A673 (cell line): ENCODE measurements around the gene GALNT18. TPM values are rescaled to one million over a fixed set of nuclear protein-coding genes. Genes with fewer than 3 reads are reported as not detected.
A peak's percentile ranks its signal among the peaks of the same experiment; 100 is the strongest.

Experiments
- BruUV-seq: library from RNA; stranded (reverse); fragments of 400-500 nt; replicated peaks from 2 replicates; lab custom pipeline; 2021; lab: Mats Ljungman, UMichigan
- CTCF ChIA-PET: fragments of 300-600 bp; sonication (Branson Sonifier 250); formaldehyde crosslinking; loops from one replicate; lab custom pipeline; 2022; ENCODE audit warnings: antibody characterized with exemption; lab: Charles Lee
- POLR2A ChIA-PET: fragments of 300-600 bp; sonication (Branson Sonifier 250); formaldehyde crosslinking; loops from one replicate; lab custom pipeline; 2022; ENCODE audit warnings: antibody characterized with exemption; ENCODE audit not compliant: low non-redundant PET; lab: Charles Lee
- DNase-seq: peaks from one replicate; pipeline ENCODE4 v3.0.0-alpha.2; 2015; ENCODE audit warnings: low spot score
- H3K27ac ChIP-seq: fragments of 200-600 bp; sonication (generic); 2 replicates; pipeline ENCODE4 v1.5.1; 2016; ENCODE audit warnings: mixed run types, low read depth, mild to moderate bottlenecking, mixed read lengths, antibody characterized with exemption, low read length; ENCODE audit not compliant: poor library complexity, severe bottlenecking
- H3K27me3 ChIP-seq: fragments of 200-600 bp; sonication (generic); replicated peaks from 2 replicates; pipeline ENCODE4 v1.6.1; 2017; ENCODE audit warnings: mixed run types, low read depth, mild to moderate bottlenecking, mixed read lengths, antibody characterized with exemption, low read length; ENCODE audit not compliant: insufficient read depth, poor library complexity
- H3K36me3 ChIP-seq: fragments of 200-600 bp; sonication (generic); 2 replicates; pipeline ENCODE4 v1.6.1; 2016; ENCODE audit warnings: mixed run types, mild to moderate bottlenecking, mixed read lengths, antibody characterized with exemption, low read length; ENCODE audit not compliant: insufficient read depth, poor library complexity, severe bottlenecking
- H3K4me1 ChIP-seq: fragments of 200-600 bp; sonication (generic); 2 replicates; pipeline ENCODE4 v1.6.1; 2017; ENCODE audit warnings: mixed run types, mild to moderate bottlenecking, mixed read lengths, antibody characterized with exemption, low read length; ENCODE audit not compliant: insufficient read depth, poor library complexity, severe bottlenecking
- H3K4me3 ChIP-seq: fragments of 200-600 bp; sonication (generic); 2 replicates; pipeline ENCODE4 v1.5.1; 2016; ENCODE audit warnings: low read depth, mixed run types, mild to moderate bottlenecking, mixed read lengths, low read length; ENCODE audit not compliant: poor library complexity, severe bottlenecking
- H3K9me3 ChIP-seq: fragments of 200-600 bp; sonication (generic); 2 replicates; pipeline ENCODE4 v1.6.1; 2016; ENCODE audit warnings: mixed run types, low read depth, mild to moderate bottlenecking, mixed read lengths, antibody characterized with exemption, low read length; ENCODE audit not compliant: poor library complexity, severe bottlenecking
- EZH2 ChIP-seq: fragments of 200-600 bp; sonication (generic); IDR thresholded peaks from 2 replicates; pipeline ENCODE4 v1.6.1; 2017; ENCODE audit warnings: borderline replicate concordance, low read depth, mild to moderate bottlenecking, mixed read lengths, antibody characterized with exemption, low read length; ENCODE audit not compliant: poor library complexity, severe bottlenecking
- intact Hi-C: fragments of 100-400 bp; cut with micrococcal nuclease; formaldehyde crosslinking; loops from one replicate; pipeline ENCODE4 v1.10.0; 2022; ENCODE audit not compliant: unreplicated experiment
- total RNA-seq: library from RNA; stranded (reverse); gene quantifications from 2 replicates; pipeline ENCODE4 v1.2.3, GENCODE V29; 2021
- TF ChIP-seq, protein P1 (sequence below): fragments of 300-800, 200-600 bp; sonication (generic); conservative IDR thresholded peaks from 2 replicates; pipeline ENCODE4 v1.5.1; 2017; ENCODE audit warnings: low read depth, mild to moderate bottlenecking, antibody characterized with exemption, low read length, moderate library complexity, mixed read lengths

Gene GALNT18
- total RNA-seq, 1 experiment from 2014 or later: 0.37 TPM

DNA sequence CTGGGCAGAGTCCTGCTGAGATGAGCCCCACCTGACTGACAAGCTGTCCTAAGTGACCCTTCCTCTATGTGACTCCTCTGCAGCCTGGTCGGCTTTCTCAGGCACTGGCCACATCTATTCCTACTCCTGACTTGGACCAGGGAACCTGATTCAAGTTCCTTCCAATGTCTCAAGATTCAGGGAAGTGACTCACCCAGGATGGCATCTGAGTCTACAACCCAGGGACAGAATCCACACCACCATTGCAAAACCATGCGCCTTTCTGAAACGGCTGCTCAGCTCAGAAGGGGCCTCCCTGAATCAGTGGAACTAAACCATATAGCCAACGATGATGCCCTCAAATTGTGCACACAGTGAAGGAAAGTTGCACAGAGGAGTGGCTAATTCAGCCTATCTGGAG is 204.9 kb downstream of the GALNT18 start:
- Histone ChIP-seq H3K27me3 (no peaks in the 10 kb centered on the region), H3K36me3 (no peaks in the 10 kb centered on the region), H3K4me1 (no peaks in the 10 kb centered on the region), H3K9me3 (no peaks in the 10 kb centered on the region), H3K4me3 (no peak overlapping the region), H3K27ac (no peak overlapping the region)
- intact Hi-C loops: no loop called here
- BruUV-seq: no TSS peak
- ChIA-PET CTCF (no interaction called here), POLR2A (no interaction called here)
- DNase-seq: no peak
- no peak for TF ChIP-seq EZH2
- TF ChIP-seq, protein P1, sequence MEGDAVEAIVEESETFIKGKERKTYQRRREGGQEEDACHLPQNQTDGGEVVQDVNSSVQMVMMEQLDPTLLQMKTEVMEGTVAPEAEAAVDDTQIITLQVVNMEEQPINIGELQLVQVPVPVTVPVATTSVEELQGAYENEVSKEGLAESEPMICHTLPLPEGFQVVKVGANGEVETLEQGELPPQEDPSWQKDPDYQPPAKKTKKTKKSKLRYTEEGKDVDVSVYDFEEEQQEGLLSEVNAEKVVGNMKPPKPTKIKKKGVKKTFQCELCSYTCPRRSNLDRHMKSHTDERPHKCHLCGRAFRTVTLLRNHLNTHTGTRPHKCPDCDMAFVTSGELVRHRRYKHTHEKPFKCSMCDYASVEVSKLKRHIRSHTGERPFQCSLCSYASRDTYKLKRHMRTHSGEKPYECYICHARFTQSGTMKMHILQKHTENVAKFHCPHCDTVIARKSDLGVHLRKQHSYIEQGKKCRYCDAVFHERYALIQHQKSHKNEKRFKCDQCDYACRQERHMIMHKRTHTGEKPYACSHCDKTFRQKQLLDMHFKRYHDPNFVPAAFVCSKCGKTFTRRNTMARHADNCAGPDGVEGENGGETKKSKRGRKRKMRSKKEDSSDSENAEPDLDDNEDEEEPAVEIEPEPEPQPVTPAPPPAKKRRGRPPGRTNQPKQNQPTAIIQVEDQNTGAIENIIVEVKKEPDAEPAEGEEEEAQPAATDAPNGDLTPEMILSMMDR: no peak

DNA sequence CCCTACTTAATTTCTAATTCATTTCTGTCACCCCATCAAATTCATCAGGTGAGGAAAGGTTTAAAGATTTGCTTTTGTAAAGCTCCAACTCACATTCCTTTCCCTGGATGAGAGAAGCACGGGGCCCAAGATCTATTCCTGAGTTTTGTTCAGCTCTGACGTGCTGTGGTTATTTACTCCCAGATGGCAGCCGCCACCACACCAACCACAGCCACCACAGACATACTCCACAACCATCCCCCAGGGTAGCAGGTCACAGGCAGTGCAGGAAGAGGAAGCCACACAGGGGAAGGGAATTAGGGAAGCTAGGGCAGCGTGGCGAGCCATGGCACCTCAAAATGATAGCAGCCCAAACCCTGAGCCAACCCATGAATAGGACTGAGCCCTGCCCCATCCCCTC is 205.3 kb downstream of the GALNT18 start:
- Histone ChIP-seq H3K36me3 (no peaks in the 10 kb centered on the region), H3K4me1 (no peaks in the 10 kb centered on the region), H3K9me3 (no peaks in the 10 kb centered on the region), H3K4me3 (no peak overlapping the region), H3K27ac (no peak overlapping the region), H3K27me3 (no peaks in the 10 kb centered on the region)
- BruUV-seq: no TSS peak
- ChIA-PET CTCF (no interaction called here), POLR2A (no interaction called here)
- no peak for DNase-seq
- intact Hi-C loops: no loop called here
- TF ChIP-seq, protein P1: no peak
- no peak for TF ChIP-seq EZH2

DNA sequence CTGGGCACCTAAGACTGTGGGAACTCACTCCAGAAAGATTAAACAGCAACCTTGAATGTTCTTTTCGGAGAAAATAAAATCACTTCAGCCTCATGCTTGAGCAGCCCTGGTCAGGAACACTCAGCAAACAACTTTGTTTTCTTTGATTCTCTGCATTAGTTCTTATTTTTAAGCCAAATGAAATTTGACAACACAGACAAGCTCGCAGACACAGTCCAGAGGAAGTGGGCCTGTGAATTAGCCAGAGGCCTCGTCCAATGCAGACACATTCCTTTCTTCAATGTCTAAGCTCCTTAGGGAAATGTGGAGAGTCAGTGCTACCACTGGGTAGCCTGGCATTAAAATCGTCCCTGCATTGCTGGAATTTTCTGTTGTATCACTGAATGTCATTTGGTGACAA is 205.9 kb downstream of the GALNT18 start:
- H3K4me3 ChIP-seq: no peak overlapping the region
- H3K36me3 ChIP-seq: no peaks in the 10 kb centered on the region
- no peaks in the 10 kb centered on the region for H3K9me3 ChIP-seq
- ChIA-PET CTCF (no interaction called here), POLR2A (no interaction called here)
- TF ChIP-seq EZH2: no peak
- TF ChIP-seq, protein P1: no peak
- DNase-seq: peak; percentile 6
- no TSS peak for BruUV-seq
- no peaks in the 10 kb centered on the region for H3K27me3 ChIP-seq
- intact Hi-C loops: no loop called here
- no peaks in the 10 kb centered on the region for H3K4me1 ChIP-seq
- no peak overlapping the region for H3K27ac ChIP-seq
